ENCODE results near the gene MAP3K1. TPM values are rescaled to one million over a fixed set of nuclear protein-coding genes. Genes with fewer than 3 reads are reported as not detected.
A peak's percentile ranks its signal among the peaks of the same experiment; 100 is the strongest.

Gene MAP3K1
- total RNA-seq, 1 donor from 2014 or later = 10.4 TPM

DNA sequence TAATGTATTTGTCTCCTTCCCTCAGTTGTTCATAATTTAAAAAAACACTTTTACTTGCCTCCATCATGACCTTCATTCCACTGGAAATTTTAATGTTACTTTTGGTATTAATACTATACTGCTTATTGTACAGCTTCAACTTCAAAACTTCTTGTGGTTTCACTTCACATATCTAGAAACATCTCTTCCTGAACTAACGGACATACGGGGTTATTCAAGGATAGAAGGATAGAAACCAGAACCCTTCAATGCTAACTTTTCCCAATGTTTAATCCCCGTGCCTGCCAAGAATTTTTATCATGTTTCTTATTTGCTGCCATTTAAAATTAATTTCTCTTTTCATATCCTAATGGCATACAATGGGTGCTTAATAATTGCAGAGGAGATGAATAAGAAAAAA is 57.7 kb downstream of the MAP3K1 start:
- no peaks in the 10 kb centered on the region for H3K36me3 Mint-ChIP-seq (ENCODE audit: low read depth, unreplicated experiment)
- no peak for FAIRE-seq

DNA sequence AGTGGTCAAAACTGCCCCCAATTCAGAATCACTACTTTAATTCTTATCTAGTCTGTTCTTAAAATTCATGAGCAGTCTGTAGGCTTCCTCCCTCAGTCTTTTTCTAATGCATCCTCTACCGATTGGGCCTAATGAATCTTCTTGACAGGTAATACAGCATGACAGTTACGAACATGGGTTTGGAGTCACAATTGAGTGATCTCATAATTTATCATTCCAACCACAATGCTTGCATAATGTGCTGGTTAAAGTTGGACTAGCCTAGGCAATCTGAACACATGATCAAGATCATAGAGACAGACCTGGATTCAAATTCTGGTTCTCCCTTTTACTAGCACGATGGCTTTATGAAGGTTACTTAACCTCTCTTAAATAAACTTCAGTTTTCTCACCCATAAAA is 61.0 kb downstream of the MAP3K1 start:
- Histone ChIP-seq H3K9ac (ENCODE audit: low read length) (no peak overlapping the region), H3K27me3 (ENCODE audit: insufficient read depth, low read length) (no peaks in the 10 kb centered on the region), H3K36me3 (ENCODE audit: insufficient read depth, low read length) (peaks cover 8% of the 10 kb centered on the region), H4K20me1 (ENCODE audit: insufficient read depth, low read length) (no peaks in the 10 kb centered on the region), H2AFZ (ENCODE audit: low read depth, low read length) (no peak overlapping the region), H3K27ac (ENCODE audit: low read depth, low read length) (no peak overlapping the region), H3K4me2 (ENCODE audit: low read length) (no peak overlapping the region), H3K4me1 (ENCODE audit: insufficient read depth, low read length) (no peaks in the 10 kb centered on the region), H3K79me2 (ENCODE audit: insufficient read depth, low read length) (no peaks in the 10 kb centered on the region), H3K4me3 (ENCODE audit: insufficient read depth, low read depth, low read length) (no peak overlapping the region), H3K9me3 (ENCODE audit: insufficient read depth, low read depth, low read length) (no peaks in the 10 kb centered on the region)
- Mint-ChIP-seq H3K4me1 (ENCODE audit: low read depth, unreplicated experiment) (no peaks in the 10 kb centered on the region), H3K9me3 (ENCODE audit: unreplicated experiment) (no peaks in the 10 kb centered on the region), H3K4me3 (ENCODE audit: unreplicated experiment) (no peak overlapping the region), H3K27me3 (ENCODE audit: low read depth, unreplicated experiment) (no peaks in the 10 kb centered on the region), H3K27ac (ENCODE audit: unreplicated experiment) (no peak overlapping the region), H3K36me3 (ENCODE audit: low read depth, unreplicated experiment) (no peaks in the 10 kb centered on the region)
- no peak for TF ChIP-seq CTCF (IDR thresholded peaks at IDR 0.05; ENCODE audit: insufficient read depth, low read depth, low read length)
- TF ChIP-seq EZH2 (IDR thresholded peaks at IDR 0.05; ENCODE audit: insufficient read depth, low read length) = no peak
- DNase-seq (ENCODE audit: low read depth) (peak; percentile 2), FAIRE-seq (no peak)

More for the DNA sequence above, 57.7 kb downstream of the MAP3K1 start:
- Histone ChIP-seq H3K79me2 (ENCODE audit: insufficient read depth, low read length) (no peaks in the 10 kb centered on the region), H3K36me3 (ENCODE audit: insufficient read depth, low read length) (peaks cover 3% of the 10 kb centered on the region), H4K20me1 (ENCODE audit: insufficient read depth, low read length) (no peaks in the 10 kb centered on the region), H3K27me3 (ENCODE audit: insufficient read depth, low read length) (no peaks in the 10 kb centered on the region), H3K4me1 (ENCODE audit: insufficient read depth, low read length) (no peaks in the 10 kb centered on the region), H3K4me3 (ENCODE audit: insufficient read depth, low read depth, low read length) (no peak overlapping the region), H2AFZ (ENCODE audit: low read depth, low read length) (no peak overlapping the region), H3K4me2 (ENCODE audit: low read length) (no peak overlapping the region), H3K9ac (ENCODE audit: low read length) (no peak overlapping the region), H3K27ac (ENCODE audit: low read depth, low read length) (no peak overlapping the region), H3K9me3 (ENCODE audit: insufficient read depth, low read depth, low read length) (no peaks in the 10 kb centered on the region)
- no peaks in the 10 kb centered on the region for H3K27me3 Mint-ChIP-seq (ENCODE audit: low read depth, unreplicated experiment)
- no peak for TF ChIP-seq CTCF (IDR thresholded peaks at IDR 0.05; ENCODE audit: insufficient read depth, low read depth, low read length)
- TF ChIP-seq EZH2 (IDR thresholded peaks at IDR 0.05; ENCODE audit: insufficient read depth, low read length) = no peak
- H3K9me3 Mint-ChIP-seq (ENCODE audit: unreplicated experiment) = no peaks in the 10 kb centered on the region
- H3K4me1 Mint-ChIP-seq (ENCODE audit: low read depth, unreplicated experiment) = no peaks in the 10 kb centered on the region
- no peak overlapping the region for H3K4me3 Mint-ChIP-seq (ENCODE audit: unreplicated experiment)
- no peak for DNase-seq (ENCODE audit: low read depth)
- no peak overlapping the region for H3K27ac Mint-ChIP-seq (ENCODE audit: unreplicated experiment)

- Histone ChIP-seq H3K4me2 (ENCODE audit: low read length) (no peak overlapping the region), H3K9ac (ENCODE audit: low read length) (no peak overlapping the region), H3K79me2 (ENCODE audit: insufficient read depth, low read length) (no peaks in the 10 kb centered on the region), H3K9me3 (ENCODE audit: insufficient read depth, low read depth, low read length) (no peaks in the 10 kb centered on the region), H4K20me1 (ENCODE audit: insufficient read depth, low read length) (no peaks in the 10 kb centered on the region), H3K4me1 (ENCODE audit: insufficient read depth, low read length) (no peaks in the 10 kb centered on the region), H3K27me3 (ENCODE audit: insufficient read depth, low read length) (no peaks in the 10 kb centered on the region), H3K4me3 (ENCODE audit: insufficient read depth, low read depth, low read length) (no peak overlapping the region), H3K36me3 (ENCODE audit: insufficient read depth, low read length) (peaks cover 28% of the 10 kb centered on the region), H2AFZ (ENCODE audit: low read depth, low read length) (no peak overlapping the region), H3K27ac (ENCODE audit: low read depth, low read length) (no peak overlapping the region)
- Mint-ChIP-seq H3K27ac (ENCODE audit: unreplicated experiment) (no peak overlapping the region), H3K36me3 (ENCODE audit: low read depth, unreplicated experiment) (peaks cover 22% of the 10 kb centered on the region), H3K9me3 (ENCODE audit: unreplicated experiment) (no peaks in the 10 kb centered on the region), H3K27me3 (ENCODE audit: low read depth, unreplicated experiment) (no peaks in the 10 kb centered on the region), H3K4me3 (ENCODE audit: unreplicated experiment) (no peak overlapping the region), H3K4me1 (ENCODE audit: low read depth, unreplicated experiment) (no peaks in the 10 kb centered on the region)
- TF ChIP-seq CTCF (IDR thresholded peaks at IDR 0.05; ENCODE audit: insufficient read depth, low read depth, low read length) (no peak), EZH2 (IDR thresholded peaks at IDR 0.05; ENCODE audit: insufficient read depth, low read length) (no peak)
- DNase-seq (ENCODE audit: low read depth) (no peak), FAIRE-seq (no peak)
Observed at GRCh38 chr5:56881571-56881970, 66.2 kb downstream of the MAP3K1 start.

Data from astrocyte (in vitro differentiated cells and primary cell).